HK-2 (cell line): ENCODE results near the gene C9orf57.
A peak's percentile ranks its signal among the peaks of the same experiment; 100 is the strongest.
"Not testable (repeated sequence)": the region's sequence is repeated elsewhere in the genome, so short reads cannot be mapped to it uniquely, and the experiment has no call there.

Experiments
- DNase-seq: peaks from one replicate; pipeline ENCODE4 v3.0.0-alpha.2; 2018; ENCODE audit not compliant: unreplicated experiment

Gene C9orf57

DNA sequence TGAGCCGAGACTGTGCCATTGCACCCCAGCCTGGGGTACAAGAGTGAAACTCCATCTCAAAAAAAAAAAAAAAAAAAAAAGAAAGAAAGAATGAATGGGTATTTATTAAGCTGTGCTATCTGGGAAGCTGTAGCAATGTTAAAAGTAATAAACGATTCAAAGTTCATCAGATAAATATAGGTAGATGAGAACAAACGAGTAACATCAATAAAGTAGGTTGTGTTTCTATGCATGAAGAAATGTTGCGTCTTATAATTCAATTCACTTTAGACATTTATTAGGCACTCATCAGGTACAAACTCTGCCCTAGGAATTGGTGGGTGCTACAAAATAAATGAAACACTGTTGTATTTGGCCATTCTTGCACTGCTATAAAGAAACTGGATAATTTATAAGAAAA is 36.8 kb downstream of the C9orf57 start:
- DNase-seq, result no peak

DNA sequence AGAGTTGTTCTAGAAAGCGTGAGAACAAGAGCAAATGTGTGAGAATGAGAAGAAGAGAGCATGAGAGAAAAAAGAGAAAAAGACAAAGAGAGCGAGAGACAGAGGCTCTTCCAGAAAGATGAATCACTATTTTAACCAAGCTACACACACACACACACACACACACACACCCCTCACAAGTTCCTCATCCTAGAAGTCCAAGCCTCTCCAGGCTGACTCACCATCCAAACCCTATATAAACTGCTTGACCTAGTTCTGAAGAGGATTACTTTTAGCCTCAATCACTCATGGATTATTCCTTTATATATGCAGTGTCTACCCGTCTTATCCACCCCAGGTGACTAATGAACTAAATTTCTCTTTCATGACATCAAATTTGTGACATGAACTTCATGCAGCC is 37.6 kb downstream of the C9orf57 start:
- peak; percentile 32 for DNase-seq

DNA sequence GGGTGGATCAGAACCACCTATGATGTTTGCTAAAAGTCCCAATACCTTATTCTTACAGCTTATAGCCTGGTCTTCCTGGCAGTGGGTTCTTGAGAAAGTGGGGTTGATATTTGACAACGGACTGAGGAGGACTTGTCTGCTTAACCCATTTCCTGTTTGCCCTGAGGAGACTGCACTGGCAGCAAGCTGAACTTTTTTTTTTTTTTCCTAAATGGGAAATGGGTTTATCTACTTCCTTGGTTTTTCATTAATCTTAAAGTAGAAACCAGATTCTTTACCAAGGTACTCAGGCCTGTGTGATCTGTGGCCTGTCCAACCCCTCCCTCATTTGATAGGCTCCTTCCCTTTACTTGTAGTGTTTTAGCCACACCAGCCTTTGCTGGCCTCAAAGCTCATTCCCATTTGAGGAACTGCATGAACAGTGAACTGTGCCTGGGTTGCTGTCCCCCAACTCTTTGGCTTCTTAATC is 47.1 kb downstream of the C9orf57 start:
- no peak for DNase-seq

DNA sequence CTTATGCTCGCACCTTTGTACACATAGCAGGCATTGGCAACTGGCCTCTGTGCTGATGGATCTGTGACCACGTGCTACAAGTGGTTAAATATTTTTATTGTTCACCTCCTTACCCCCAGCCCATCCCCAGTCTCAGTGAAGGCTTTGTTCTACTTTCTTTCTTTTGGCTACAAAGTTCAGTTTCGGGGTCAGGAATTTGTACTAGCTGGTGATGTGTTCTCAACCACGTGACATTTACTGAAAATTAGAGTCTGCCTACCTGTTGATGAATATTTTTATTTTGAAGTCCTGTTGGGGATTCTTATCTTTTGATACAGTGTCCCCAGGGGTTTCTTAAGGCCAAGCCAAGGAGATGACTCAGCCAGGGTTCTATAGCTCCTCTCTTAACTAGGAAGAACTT is 47.8 kb downstream of the C9orf57 start:
- no peak for DNase-seq

GRCh38 chr9:72007726-72008125 is 52.7 kb downstream of the C9orf57 start:
- DNase-seq, result not testable (repeated sequence)

GRCh38 chr9:72006501-72006900 is 53.9 kb downstream of the C9orf57 start:
- no peak for DNase-seq

DNA sequence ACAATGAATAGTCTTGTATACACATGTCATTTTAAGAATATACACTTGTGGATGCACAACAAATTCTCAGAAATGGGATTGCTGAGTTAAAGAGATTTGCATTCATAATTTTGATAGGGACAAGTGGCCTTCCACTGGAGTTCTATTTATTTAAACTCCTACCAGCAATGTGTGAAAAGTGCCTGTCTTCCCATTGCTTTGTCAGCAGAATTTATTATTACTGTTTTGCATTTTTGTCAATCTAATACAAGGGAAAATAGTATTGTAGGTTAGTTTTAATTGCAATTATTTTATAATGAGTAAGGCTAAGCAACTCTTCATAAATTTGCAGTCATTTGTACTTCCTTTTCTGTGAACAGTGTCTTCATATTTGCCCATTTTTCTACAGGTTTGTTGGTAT is 55.0 kb downstream of the C9orf57 start:
- no peak for DNase-seq
